ENCODE results near the gene TCF3. TPM values are rescaled to one million over a fixed set of nuclear protein-coding genes. Genes with fewer than 3 reads are reported as not detected.
A peak's percentile ranks its signal among the peaks of the same experiment; 100 is the strongest.

The TCF3 gene
- total RNA-seq, 1 donor = 37.4 TPM

GRCh38 chr19:1616875-1617274, 35.5 kb downstream of the TCF3 start:
- Histone ChIP-seq H3K4me1 (ENCODE audit: insufficient read depth, low read length) (no peaks in the 10 kb centered on the region), H3K27me3 (ENCODE audit: insufficient read depth, low read length) (no peaks in the 10 kb centered on the region), H3K9me3 (ENCODE audit: low read depth, low read length) (no peaks in the 10 kb centered on the region), H3K4me3 (ENCODE audit: low read length) (no peak overlapping the region)

DNA sequence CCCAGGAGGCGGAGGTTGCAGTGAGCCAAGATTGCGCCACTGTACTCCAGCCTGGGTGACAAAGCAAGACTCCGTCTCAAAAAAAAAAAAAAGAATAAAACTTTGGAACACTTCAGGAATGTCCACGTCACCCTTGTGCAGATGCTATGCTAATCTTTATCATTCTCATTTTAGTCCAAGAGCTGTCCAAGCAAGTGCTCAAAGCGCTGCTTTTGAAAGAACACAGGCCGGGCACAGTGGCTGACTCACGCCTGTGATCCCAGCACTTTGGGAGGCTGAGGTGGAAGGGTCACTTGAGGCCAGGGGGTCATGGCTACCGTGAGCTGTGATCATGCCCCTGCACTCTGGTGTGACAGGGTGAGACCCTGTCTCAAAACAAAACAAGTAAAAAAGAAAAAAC, 36.0 kb downstream of the TCF3 start:
- Histone ChIP-seq H3K9me3 (ENCODE audit: low read depth, low read length) (no peaks in the 10 kb centered on the region), H3K27me3 (ENCODE audit: insufficient read depth, low read length) (no peaks in the 10 kb centered on the region), H3K4me1 (ENCODE audit: insufficient read depth, low read length) (no peaks in the 10 kb centered on the region), H3K4me3 (ENCODE audit: low read length) (no peak overlapping the region)

DNA sequence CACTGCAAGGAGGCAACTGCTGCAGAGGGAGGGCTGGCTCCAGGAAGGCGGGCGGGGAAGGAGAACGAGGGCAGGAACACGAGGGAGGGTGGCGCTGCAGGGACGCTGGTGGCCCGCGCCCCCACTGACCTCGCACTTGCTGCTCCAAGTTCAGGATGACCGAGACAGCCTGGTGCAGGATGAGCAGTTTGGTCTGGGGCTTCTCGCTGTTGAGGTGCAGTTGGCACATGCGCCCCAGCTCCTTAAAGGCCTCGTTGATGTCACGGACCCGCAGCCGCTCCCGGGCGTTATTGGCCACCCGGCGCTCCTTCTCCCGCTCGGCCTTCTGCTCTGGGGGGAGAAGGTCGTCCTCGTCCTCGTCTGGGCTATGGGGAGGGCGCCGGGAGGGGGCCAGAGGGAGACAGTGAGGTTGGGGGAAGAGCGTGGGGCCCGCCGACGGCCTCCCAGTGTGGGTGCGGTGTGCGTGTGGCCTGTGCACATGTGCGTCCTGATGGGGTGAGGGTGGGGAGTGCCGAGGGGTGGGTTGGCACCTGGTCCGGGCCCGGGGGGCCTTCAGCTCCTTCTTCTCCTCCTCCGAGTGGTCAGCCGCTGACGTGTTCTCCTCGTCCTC, 37.2 kb downstream of the TCF3 start:
- Histone ChIP-seq H3K9me3 (ENCODE audit: low read depth, low read length) (no peaks in the 10 kb centered on the region), H3K4me1 (ENCODE audit: insufficient read depth, low read length) (peaks cover 4% of the 10 kb centered on the region), H3K4me3 (ENCODE audit: low read length) (no peak overlapping the region), H3K27me3 (ENCODE audit: insufficient read depth, low read length) (no peaks in the 10 kb centered on the region)

DNA sequence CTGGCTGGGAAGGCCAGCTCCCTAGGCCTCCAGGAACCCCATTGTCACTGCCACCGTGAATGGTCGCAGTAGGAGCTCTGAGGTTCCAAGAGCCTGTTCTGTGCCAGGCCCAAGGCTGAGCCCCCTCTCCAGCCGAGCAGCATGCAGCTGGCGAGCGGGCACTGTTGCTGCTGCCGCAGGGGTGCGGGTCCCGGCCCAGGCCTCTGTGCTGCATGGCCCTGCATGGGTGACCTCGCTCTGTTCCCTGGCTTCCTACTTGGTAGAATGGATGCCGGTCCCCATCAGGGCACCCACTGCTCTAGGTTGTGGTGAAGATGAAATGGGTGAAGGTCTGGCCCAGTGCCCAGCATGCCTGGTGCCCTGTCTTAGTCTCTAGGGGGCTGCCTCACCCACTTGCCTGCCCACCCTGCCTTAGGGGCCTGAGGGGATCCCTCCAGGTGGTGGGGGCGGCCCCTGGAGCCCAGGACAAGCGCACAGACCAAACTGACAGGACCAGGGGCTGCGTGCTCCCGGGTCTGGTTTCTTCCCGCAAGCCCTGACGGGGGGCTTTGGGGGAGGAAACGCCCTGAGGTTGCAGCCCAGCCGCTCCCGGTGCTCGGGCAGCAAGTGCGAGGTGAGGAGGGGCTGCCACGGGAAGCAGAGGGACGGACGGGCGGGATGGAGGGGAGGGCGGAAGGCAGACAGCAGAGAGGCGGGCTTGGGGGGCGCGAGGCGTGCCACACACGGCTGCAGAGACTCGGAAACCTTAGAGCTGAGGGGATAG, 38.4 kb downstream of the TCF3 start:
- Histone ChIP-seq H3K4me1 (ENCODE audit: insufficient read depth, low read length) (peaks cover 16% of the 10 kb centered on the region), H3K4me3 (ENCODE audit: low read length) (no peak overlapping the region), H3K9me3 (ENCODE audit: low read depth, low read length) (no peaks in the 10 kb centered on the region), H3K27me3 (ENCODE audit: insufficient read depth, low read length) (no peaks in the 10 kb centered on the region)

DNA sequence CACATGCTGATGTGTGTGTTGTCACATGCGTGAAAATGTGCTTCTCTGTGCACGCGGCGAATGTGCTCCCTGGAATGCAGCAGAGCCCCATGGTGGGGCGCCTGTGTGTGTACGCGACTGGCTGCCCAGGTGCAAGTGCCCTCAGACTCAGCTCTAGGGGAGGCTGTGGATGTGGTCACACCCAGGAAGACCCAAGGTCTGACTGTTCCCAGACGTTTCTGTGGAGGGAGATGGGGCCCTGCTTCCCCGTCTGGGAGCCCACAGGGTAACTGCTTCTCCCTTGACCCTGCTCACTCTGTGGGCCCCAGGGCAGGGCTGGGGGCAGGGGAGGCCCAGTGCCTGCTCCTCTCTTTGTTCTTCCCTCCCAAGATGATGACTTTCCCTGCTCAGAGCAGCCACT, 39.3 kb downstream of the TCF3 start:
- Histone ChIP-seq H3K4me1 (ENCODE audit: insufficient read depth, low read length) (peaks cover 25% of the 10 kb centered on the region), H3K9me3 (ENCODE audit: low read depth, low read length) (no peaks in the 10 kb centered on the region), H3K4me3 (ENCODE audit: low read length) (no peak overlapping the region), H3K27me3 (ENCODE audit: insufficient read depth, low read length) (no peaks in the 10 kb centered on the region)

- H3K4me1 ChIP-seq (ENCODE audit: insufficient read depth, low read length) = peaks cover 25% of the 10 kb centered on the region
- H3K27me3 ChIP-seq (ENCODE audit: insufficient read depth, low read length) = no peaks in the 10 kb centered on the region
- no peaks in the 10 kb centered on the region for H3K9me3 ChIP-seq (ENCODE audit: low read depth, low read length)
- no peak overlapping the region for H3K4me3 ChIP-seq (ENCODE audit: low read length)
Measured at GRCh38 chr19:1612114-1613086, 40.0 kb downstream of the TCF3 start.

DNA sequence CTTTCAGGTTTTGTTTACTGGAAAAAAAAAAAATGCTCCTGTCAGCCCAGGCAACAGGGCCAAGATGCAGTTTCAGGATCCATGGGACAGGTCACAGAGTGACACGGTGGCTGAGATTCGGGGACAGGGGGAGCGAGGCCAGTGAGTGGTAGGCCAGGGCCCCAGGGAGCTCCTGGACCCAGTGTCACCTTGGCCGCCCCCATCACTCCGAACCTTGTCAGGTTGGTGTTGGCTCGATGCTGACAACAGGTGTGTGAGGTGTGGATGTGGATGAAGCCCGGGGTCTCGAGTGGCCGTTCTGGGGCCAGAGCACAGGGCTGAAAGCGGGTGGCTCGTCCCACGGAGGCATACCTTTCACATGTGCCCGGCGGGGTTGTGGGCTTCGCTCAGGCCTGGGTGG, 41.1 kb downstream of the TCF3 start:
- Histone ChIP-seq H3K27me3 (ENCODE audit: insufficient read depth, low read length) (no peaks in the 10 kb centered on the region), H3K4me1 (ENCODE audit: insufficient read depth, low read length) (peaks cover 32% of the 10 kb centered on the region), H3K4me3 (ENCODE audit: low read length) (no peak overlapping the region), H3K9me3 (ENCODE audit: low read depth, low read length) (no peaks in the 10 kb centered on the region)

- H3K9me3 ChIP-seq (ENCODE audit: low read depth, low read length) = no peaks in the 10 kb centered on the region
- H3K4me1 ChIP-seq (ENCODE audit: insufficient read depth, low read length) = peaks cover 36% of the 10 kb centered on the region
- no peak overlapping the region for H3K4me3 ChIP-seq (ENCODE audit: low read length)
- H3K27me3 ChIP-seq (ENCODE audit: insufficient read depth, low read length) = no peaks in the 10 kb centered on the region
Measured at GRCh38 chr19:1610579-1610978, 41.8 kb downstream of the TCF3 start.

GRCh38 chr19:1609680-1610474, 42.5 kb downstream of the TCF3 start:
- H3K4me3 ChIP-seq (ENCODE audit: low read length) = no peak overlapping the region
- no peaks in the 10 kb centered on the region for H3K9me3 ChIP-seq (ENCODE audit: low read depth, low read length)
- peaks cover 37% of the 10 kb centered on the region for H3K4me1 ChIP-seq (ENCODE audit: insufficient read depth, low read length)
- H3K27me3 ChIP-seq (ENCODE audit: insufficient read depth, low read length) = no peaks in the 10 kb centered on the region

- Histone ChIP-seq H3K27me3 (ENCODE audit: insufficient read depth, low read length) (no peaks in the 10 kb centered on the region), H3K4me3 (ENCODE audit: low read length) (peak overlapping the region; percentile 4), H3K9me3 (ENCODE audit: low read depth, low read length) (no peaks in the 10 kb centered on the region), H3K4me1 (ENCODE audit: insufficient read depth, low read length) (peaks cover 45% of the 10 kb centered on the region)
Measured at GRCh38 chr19:1609103-1609396, 43.4 kb downstream of the TCF3 start.

DNA sequence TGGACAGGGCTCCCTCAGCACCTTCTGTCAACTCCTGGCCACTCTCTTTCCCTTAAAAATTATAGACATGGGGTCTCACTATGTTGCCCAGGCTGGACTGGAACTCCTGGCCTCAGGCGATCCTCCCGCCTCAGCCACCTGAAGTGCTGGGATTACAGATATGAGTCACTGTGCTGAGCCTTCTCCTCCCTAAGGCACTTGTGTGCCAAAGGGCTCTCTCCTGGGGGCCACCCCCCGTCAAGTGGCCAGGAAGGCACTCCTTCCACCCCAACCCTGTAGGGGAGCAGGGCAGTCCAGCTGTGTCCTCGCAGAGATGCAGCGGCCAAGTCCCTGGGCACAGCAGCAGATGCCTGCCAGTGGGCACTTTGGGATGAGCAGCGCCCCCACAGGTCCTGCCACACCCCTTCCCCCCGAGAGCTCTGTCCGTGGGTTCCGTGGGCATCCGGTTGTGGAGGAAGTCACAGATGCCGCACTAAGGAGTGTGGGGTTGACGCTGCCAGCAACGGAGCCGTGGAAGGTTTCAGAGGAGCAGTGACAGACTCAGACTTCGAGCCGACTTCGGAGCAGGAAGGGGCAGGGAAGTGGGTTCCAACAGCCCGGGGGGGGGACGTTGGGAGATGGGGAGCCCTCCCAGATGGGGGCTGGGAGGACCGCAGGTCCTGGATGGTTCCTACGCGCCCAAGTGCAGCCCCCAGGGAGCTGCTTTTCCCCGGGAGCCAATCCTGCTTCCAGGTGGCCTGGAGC, 43.9 kb downstream of the TCF3 start:
- no peaks in the 10 kb centered on the region for H3K27me3 ChIP-seq (ENCODE audit: insufficient read depth, low read length)

DNA sequence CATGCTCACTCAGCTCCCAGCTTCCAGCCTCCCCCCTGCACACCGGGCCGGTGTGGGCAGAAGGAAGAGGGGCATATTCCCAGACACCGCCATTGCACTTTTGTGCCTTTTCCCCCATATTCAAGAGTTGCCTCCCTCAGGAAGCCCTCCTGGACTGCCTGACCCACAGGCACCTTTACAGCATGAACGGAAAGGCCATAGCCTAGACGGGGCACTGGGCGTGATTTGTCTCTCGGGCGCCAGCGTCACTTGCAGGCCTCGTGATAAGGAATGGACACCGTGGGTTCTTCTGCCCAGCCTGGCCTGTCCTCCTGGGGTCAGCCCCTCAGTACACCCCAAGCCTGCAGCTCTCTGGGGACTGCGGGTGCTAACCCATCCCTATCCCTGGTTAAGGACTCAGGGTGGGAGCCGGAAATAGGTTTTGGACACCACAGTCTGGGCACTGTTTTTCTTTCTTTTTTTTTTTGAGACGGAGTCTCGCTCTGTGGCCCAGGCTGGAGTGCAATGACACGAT, 46.2 kb downstream of the TCF3 start:
- Histone ChIP-seq H3K27me3 (ENCODE audit: insufficient read depth, low read length) (no peaks in the 10 kb centered on the region), H3K4me1 (ENCODE audit: insufficient read depth, low read length) (peaks cover 61% of the 10 kb centered on the region), H3K4me3 (ENCODE audit: low read length) (peak overlapping the region; percentile 95), H3K9me3 (ENCODE audit: low read depth, low read length) (no peaks in the 10 kb centered on the region)

More for the DNA sequence above, 43.9 kb downstream of the TCF3 start:
- peaks cover 50% of the 10 kb centered on the region for H3K4me1 ChIP-seq (ENCODE audit: insufficient read depth, low read length)
- H3K4me3 ChIP-seq (ENCODE audit: low read length) = peak overlapping the region; percentile 4
- H3K9me3 ChIP-seq (ENCODE audit: low read depth, low read length) = no peaks in the 10 kb centered on the region

DNA sequence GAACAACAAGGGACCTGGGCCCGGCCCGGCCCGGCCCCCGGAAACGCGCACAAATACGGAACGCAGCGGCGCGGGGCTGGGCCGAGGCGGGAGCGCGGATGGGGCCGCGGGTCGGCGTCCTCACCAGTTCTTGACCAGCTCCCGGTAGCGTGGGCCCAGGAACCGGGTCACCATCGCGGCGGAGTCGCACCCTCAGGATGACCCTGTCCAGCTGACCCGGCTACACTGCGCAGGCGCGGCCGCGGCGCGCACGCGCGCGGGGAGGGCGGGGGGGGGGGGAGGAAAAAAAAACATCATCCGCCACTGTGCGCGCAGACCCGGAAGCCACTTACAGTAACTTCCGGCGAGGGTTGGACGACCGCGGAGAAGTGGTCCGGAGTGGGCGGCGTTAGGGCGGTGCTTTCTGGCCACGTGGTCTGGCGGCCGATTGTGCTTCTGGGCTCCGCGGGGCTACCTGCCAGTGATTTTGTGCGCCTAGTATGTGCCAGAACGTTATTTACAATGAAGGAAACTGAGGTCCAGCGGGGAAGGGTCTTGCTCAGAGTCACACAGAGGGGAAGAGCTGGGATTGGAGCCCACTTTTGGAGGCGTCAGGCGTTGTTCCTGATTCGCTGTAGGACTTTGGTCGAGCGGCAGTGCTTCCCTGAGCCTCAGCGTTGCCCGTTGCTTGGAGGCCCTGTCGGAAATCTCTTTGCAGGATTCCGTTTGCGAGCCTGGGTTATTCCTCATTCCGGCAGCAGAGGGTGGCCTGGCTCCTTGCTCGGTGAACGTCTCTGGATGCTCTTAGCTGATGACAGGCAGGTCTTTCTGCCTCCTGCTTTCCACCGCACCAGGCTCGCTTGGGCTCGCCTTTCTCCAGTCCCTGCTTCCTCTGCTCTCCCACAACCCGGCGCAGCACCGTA, 46.9 kb downstream of the TCF3 start, which contains the start of gene UQCR11:
Gene UQCR11, minus strand, starts transcription at position 227 of the 902 bp plus-strand sequence. Its CDS starts 53 bp downstream, at position 174.
- H3K4me1 ChIP-seq (ENCODE audit: insufficient read depth, low read length) = peaks cover 60% of the 10 kb centered on the region
- H3K4me3 ChIP-seq (ENCODE audit: low read length) = peak within 1 kb of the TSS; percentile 95
- H3K9me3 ChIP-seq (ENCODE audit: low read depth, low read length) = no peaks in the 10 kb centered on the region
- no peaks in the 10 kb centered on the region for H3K27me3 ChIP-seq (ENCODE audit: insufficient read depth, low read length)

Data from mononuclear cell (primary cell).